Stimulated activated CD4-positive, alpha-beta T cell treated with anti-CD3 and anti-CD28 coated beads, Interleukin-4, amount 100 ng/mL, for 4 hours (primary cell): ENCODE results near the gene SFXN3.

Experiments
- DNase-seq, 2 experiments: peaks; one replicate each; pipeline ENCODE4 v3.0.0-alpha.2; 2020

SFXN3 gene

GRCh38 chr10:101080933-101081931 lies 50.2 kb downstream of the SFXN3 start:
- no peak for DNase-seq

- no peak for DNase-seq
Measured at GRCh38 chr10:101085846-101086245, 54.8 kb downstream of the SFXN3 start.

GRCh38 chr10:101087376-101087775 lies 56.3 kb downstream of the SFXN3 start:
- no peak for DNase-seq

GRCh38 chr10:101087965-101088364 lies 56.9 kb downstream of the SFXN3 start:
- DNase-seq: no peak

GRCh38 chr10:101089520-101090299 lies 58.7 kb downstream of the SFXN3 start:
- DNase-seq: no peak

GRCh38 chr10:101090597-101090996 lies 59.6 kb downstream of the SFXN3 start:
- no peak for DNase-seq
